ENCODE measurements around the gene ELFN1.

The ELFN1 gene

DNA sequence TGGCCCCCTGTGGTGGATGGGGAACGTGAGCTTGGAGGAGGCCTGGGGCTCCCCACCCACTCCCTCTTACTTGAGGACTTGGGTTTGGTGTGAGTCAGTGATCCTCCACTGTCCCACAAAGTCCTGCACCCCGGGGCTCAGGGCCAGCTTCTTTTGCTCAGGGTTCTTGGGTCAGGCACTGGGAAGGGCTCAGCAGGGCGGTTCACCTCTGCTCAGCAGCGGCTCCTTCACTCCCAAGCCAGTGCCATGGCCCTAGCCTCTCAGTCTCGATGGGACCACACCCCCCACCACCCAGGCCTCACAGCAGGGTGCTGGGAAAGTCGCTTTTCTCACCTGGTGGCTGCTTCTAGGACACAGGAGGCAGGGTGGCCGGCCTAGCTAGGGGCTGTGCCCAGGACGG lies 59.1 kb downstream of the ELFN1 start:
- no peak for DNase-seq

DNA sequence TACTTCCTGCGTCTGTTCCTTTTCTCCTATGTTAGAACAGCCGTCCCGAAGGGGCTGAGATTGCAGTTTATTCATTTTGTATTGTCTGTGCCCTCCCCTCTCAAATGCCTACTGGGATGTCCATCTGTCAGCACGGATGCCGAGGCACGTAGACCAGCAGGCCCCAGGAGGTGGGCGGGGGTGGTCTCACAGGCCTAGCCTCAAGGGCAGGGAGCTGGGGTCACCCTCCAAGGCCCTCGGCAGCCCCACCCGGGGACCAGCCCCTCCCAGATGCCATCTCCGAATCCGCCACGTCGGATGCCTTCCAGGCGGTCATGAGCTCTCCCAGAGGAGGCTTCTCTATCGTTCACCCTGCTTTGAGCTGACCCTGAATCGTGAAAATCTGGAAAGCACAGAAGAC lies 59.7 kb downstream of the ELFN1 start:
- DNase-seq: peak in 1 of 2 experiments; percentile 61

DNA sequence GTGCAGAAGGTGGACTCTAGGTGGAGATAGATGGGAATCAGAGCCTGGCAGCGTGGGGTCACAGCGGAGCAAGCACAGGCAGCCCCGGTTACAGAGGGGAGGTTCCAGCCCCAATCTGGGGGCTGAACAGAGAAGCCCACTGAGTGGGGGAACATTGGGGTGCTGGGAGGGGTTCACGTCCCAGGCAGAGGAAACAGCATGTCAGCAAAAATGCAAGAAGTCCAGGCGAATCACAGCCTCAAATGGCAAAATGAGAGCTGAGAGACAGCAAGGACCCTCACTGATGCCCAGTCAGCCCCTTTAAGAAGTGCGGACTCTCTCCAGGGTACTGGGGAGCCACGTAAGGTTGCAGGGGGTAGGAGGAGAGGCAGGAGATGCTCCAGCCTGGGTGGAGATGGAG lies 62.0 kb downstream of the ELFN1 start:
- DNase-seq: no peak

DNA sequence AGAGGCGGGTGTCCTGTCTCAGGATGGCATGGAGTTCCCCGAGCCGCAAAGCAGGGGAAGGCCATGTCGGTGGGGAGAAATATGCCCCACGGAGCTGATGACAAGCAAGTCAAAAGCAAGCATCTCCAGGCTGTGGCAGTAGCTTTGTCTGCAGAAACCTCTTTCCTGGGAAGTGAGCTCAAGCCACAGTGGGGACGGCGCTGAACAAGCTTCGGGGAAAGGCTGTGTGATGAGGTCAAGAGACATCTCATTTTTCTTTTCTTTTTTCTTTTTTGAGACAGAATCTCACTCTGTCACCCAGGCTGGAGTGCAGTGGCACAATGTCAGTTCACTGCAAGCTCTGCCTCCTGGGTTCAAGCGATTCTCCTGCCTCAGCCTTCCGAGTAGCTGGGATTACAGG lies 62.6 kb downstream of the ELFN1 start:
- no peak for DNase-seq

DNA sequence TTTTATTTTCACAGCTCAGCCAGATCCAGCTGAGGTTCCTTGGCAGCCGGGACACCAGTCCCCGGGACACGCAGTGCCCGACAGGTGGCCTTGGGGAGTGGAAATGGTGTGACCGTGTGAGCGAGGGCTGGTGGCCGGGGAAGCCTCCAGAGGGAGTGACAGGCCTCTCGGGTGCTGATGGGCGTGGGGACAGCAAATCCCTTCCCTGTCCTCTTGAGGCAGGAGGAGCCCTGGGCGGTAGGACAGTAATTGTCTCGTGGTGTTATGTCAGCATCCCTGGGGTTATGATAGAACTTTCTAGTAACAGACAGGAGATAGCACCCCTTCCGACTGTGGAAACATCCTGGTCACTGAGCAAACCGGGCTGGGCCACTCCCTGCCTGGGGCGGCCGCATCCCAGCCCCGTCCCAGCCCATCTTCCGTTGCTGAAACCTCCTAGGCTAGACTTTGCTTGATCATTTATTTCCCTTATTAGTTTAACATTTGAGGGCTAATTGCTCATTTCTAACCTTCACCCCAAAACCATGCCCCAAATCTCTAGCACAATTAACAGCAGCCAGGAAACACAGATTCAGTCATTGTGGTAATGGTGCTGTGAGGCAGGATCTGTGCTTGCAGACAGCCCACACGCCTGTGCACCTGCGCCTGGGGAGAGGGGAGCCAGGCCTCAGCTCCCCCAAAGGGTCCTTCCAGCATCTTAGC lies 63.3 kb downstream of the ELFN1 start:
- DNase-seq: peak in 1 of 2 experiments; percentile 32

DNA sequence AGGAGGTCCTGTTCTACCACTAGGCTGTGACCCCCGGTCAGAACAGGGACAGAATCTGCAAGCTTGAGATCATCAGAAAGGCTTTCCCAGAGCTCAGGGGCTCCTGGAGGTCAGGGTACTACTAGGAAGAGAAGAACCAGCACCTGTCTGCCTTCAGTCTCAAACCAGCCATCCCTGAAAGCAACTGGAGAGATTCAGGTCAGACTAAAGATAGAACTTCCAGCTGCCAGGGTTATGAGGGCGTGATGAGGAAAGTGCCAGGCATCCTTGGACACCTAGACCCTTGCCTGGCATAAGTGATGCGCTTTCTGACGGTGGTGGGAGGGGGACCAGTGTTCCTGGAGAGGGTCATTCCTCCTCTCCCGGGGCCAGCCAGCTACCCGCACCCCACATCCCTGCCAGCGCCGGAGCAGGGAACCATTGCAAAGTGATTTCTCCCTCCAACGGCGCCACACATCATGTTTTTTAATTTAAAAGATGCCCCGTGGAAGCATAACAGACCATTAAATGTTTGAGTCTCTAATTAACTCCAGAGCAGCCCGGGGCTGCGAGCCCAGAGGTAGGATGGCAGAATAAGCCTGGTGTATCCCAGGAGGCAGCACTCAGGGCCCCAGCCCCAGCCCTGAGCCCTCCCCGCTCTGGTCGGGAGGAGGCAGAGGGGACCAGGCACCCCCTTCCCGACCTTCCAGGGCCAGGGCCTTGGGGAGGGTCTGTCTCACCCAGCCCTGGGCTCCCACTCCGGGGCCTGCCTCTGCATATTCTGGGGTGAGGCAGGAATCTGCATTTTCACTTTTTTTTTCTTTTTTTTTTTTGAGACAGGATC lies 64.0 kb downstream of the ELFN1 start:
- DNase-seq: no peak

DNA sequence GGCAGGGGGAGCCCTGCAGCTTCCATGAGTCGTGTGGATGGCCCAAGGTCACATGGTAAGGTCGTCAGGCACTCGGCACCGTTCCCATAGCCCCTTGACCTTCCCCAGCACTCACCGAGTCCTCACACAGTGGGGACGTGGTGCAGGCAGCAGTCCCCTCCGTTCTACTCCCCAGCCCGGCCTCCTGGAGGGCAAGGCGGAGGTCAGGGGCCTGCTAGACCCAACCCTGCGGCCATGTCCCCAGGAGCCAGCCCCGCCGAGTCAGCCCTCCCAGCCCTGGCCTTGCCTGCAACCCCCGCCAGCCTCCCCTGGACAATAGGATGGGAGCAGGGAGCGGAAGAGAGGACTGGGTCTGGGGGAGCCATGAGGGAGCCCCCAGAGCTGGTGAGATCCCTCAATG lies 65.2 kb downstream of the ELFN1 start:
- no peak for DNase-seq

DNA sequence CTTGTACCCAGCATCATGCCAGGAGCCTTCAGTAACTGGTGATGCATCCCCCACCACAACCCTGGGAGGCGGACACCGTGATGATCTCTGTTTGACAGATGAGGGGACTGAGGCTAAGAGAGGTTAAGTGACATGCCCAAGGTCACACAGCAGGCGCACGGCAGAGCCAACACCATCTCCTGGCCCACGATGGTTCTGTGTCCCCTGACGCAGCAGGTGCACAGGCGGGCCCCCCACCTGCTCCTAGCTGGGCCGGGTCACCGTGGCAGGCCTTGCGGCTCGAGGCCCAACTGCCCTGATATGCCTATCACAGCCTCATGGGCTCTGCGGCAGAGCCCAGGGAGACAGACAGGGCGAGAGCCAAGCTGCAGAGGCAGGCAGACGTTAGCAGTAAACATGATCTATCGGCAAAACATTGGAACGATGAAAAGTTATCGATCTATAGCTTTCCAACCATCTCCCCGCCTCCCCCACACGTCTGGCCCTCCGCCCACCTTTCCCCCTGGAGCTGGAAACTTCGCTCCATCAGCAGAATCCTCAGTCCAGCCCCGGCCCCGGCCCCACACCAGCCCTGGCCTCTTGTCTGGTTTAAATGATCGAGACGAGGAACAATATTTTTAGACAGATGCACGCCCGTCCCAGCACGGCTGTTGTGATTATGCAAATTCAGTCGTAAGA lies 65.9 kb downstream of the ELFN1 start:
- DNase-seq: no peak

DNA sequence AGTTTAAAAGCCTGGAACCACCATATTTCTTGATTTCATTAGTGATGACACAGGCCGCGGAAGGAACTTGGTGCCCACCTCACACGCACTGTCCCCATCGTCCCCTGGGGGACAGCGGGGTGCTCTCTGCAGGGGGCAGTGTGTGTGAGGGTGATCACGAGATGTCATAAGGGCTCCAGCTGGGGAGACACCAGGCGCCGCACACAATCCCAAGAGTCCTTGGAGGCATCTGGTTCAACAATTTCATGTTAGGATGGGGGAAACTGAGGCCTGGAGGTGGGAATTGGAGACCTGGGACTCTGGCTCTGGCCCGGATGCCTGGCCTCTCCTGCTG lies 66.4 kb downstream of the ELFN1 start:
- no peak for DNase-seq

DNA sequence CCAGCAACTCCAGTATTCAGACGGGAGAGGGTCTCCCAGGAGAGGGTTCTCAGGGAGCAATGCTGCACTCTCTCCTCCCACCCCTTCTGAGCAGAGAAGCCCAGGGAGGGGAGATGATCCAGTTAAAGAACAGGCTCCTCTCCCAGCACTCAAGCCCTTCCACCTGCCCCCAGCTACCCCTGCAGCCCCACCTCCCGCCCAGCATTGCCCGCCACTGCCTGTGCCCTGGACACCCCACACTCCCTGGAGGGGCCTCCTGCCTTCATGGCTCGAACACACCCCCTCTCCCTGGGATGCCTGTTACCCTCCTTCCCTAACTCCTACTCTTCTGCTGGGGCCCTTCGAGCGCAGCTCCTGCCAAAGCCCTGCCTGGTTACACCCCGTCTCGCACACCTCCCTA lies 66.8 kb downstream of the ELFN1 start:
- DNase-seq: no peak

DNA sequence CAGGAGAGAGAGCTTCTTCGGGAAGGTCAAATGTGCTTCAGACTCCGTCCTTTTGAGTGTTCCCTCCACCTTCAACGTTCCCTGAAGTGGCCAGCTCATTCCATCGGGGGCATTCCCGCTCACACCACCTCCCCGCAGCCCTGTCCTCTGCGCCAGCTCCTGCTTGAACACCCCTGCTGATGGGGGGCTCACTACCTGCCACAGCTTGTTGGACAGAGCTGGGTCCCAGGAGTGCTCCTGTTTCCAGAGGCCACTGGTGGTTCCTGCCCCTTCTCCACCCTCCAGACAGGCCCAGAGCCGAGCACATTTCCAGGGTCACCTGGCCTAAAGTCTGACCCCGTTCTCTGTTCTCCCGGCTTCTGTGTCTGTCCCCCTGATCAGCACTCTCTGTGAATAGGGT lies 67.4 kb downstream of the ELFN1 start:
- no peak for DNase-seq

DNA sequence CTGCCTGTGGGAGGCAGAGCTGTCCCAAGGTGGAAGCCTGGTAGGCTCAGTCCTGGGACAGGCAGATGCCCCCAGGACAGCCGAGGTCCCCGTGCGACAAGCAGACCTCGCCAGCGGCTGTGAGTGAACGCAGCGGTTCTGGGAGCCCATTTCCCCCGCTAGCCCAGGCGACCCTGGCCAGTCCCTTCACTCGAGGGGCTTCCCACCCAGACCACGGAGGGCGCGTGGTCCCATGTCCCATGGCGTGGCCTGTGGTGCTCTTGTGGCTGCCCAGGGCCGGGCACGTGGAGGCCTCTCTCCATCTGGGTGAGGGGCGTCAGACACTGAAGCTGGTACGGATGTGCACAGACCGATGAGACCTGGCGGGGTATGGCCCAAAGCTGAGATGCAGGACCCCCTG lies 67.9 kb downstream of the ELFN1 start:
- no peak for DNase-seq

DNA sequence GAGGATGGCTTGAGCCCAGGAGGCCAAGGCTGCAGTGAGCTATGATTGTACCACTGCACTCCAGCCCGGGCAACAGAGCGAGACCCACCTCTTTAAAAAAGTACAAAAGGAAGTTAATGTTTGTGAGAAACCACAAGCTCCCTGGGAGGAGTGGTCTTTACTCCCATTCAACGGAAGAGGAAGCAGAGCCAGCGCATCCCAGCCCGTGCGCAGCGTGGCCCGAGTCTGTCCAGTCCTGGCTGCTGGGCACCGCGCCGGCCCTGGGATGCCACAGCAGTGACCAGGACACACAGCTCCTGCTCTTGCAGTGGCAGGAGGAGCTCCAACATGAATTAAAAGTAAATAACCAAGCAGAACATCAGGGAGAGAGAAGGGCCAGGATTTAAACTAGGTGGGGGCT lies 68.4 kb downstream of the ELFN1 start:
- no peak for DNase-seq

DNA sequence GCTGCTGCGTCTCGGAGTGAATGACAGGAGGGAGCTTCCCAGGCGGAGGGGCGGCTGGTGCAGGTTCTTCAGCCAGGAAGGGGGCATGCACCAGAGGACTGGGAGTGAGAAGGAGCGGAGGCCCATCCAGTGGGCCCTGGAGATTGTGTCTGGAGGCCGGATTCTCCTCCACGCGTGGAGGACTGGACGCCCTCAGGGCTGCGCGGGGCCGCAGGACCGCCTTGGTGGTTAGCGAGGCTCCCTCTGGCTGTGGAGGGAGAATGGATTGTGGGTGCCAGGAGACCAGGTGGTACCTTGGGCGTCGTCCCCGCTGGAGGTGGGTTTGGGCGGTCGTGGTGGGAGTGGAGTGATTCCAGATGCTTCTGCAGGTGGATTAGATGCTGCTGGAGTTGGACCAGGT lies 68.9 kb downstream of the ELFN1 start:
- DNase-seq: no peak

DNA sequence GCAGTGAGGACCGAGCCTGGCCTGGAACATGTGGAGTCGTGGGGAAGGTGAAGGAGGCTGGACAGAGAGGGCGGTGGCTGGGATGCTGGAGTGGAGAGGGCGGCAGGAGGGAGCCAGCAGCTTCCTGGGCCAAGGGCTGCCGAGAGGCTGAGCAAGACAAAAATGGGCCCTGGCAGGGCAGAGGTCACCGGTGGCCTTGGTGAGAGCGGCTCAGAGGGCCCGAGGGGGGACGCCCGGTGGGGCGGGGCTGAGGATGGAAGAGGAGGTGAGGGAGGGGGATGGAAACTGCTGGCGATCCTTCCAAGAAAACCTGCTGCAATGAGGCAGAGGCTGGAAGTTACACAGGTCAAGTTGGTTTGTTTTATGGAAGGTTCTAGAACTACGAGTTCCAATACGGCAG lies 69.5 kb downstream of the ELFN1 start:
- no peak for DNase-seq

DNA sequence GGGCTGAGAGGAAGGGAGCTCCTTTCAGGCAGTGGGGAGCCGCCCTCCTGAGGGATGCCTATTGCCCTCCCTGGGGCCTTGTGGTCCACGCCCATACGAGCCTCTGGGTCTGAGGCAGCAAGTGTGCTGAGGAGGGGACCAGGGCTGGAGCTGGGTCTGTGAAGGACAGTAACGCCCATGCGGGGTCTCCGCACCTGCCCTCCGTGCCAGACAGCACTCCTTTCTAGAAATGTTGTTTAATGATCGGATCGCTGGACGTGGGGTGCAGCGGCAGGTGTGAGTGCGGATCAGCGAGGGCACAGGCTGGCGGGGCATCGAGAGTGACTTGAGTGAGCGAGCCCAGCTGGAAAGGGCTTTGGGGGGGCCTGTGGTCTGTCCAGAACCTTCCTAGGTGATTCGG lies 70.1 kb downstream of the ELFN1 start:
- no peak for DNase-seq

DNA sequence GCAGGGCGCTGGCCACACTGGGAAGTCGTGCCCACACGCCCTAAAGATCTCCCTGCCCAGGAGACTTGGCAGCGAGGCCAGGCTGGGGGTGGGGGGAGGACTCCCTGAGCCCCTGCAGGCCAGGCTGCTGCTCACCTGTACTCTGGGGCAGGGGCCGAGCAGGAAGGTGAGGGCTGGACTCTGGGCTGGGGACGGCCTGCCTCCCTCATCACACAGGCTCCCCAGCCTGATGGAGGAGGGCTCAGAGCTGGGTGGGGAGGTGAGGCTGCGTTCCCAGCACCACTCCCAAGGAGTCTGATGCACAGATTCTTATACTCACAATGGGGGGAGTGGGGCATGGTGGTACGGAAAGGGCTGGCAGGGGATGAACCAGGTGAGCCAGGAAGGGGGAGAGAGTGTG lies 71.2 kb downstream of the ELFN1 start:
- no peak for DNase-seq

DNA sequence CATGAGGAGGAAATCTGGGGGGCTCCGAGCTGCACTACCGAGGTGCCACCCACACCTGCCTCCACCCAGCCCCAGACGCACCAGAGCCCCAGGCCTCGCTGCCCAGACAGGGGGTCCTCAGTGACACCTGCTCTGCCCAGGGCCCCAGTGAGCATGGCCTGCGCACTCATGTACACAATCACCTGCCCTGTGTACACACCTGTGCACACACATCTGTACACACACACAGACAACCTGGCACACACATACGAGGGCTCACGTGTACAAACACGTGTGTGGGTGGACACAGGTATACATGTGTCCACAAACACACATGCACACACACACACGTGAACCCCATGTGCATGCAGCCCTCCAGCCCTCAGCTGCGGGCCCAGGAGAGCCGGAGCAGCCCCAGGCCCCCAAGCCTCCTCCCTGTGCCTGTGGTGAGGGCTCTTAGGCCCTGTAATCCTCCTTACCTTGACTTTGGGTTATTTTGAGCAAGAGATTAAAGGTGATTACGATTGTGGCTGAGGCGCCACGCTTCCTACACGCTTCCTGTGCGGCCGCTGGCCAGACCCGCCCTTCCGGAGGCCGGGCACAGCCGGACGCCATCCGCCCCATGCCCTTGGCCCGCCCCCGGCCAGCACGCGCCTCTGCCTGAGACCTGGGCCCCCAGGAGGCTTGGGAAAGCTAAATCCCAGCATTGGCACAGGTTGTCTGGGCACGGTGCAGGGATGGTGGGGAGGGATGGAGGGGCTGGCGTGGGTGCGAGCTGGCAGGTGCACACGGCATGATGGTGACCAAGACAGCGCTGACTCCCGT lies 71.9 kb downstream of the ELFN1 start:
- peak; percentile 27 to 59 for DNase-seq

DNA sequence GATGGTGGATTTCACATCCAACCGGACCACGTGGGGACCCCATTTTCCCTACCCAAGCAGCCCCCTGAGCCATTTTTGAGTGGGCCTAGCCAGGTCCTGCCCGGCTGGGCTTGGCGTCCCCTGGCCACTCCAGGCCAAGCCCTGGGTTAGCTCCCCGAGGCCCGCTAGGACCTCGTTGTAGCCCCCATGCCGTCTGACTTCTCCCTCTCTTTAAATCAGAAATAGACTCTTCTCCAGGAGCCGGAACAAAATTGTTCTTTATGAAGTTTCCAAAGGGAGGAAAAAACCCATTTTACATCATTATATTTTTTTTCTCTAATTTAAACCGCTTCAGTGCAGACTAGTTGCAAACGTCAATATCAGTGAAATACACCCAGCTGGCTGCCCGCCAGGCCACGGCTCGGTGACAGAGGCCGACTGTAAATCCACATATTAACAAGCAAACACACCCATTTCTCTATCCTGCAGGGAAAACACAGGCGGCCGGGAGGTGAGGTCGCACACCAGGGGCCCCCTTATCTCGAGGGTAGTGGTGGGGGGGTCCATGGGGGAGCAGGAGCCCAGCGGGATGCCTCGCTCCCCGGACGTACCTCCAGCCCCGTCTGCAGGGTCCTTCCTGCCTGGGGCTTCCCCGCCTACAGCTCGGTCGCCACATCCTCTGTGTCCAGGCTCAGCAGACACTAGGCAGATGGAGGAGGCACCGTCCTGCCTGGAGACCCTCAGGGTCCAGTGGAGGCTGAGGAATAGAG lies 72.7 kb downstream of the ELFN1 start:
- no peak for DNase-seq

DNA sequence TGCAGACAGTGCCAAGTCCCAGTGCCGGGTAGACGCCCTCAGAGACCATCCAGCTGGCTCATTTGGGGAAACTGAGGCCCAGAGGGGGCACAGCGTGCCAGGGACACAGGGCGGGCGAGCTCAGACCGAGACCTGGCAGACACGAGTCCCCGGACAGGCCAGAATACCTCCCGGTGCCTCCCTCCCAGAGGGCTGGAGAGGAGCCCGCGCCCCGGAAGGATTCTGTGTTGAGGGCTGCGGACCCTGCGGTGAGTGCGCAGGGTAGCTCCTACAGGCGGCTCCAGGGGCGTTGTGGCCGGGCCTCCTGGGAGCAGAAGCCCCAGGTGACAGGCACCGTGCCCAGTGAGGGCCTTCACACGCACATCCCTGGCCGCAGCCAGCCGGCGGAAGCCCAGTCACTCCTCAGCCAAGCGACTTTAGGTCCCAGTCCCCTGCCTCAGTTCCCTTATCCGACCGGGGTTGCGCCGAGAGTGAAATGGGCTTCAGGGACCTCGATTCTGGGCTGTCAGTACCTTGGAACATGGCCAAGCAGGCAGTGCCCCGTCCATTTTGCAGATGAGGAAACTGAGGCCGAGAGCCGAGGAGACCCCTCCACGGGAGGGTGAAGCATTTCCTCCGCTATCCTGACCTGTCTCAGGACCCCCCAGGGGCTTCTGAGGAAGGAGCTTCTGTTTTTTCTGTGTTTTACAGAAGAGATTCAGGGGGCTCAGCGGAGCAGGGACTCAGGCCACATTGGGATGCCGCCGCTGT lies 73.6 kb downstream of the ELFN1 start:
- DNase-seq: no peak

DNA sequence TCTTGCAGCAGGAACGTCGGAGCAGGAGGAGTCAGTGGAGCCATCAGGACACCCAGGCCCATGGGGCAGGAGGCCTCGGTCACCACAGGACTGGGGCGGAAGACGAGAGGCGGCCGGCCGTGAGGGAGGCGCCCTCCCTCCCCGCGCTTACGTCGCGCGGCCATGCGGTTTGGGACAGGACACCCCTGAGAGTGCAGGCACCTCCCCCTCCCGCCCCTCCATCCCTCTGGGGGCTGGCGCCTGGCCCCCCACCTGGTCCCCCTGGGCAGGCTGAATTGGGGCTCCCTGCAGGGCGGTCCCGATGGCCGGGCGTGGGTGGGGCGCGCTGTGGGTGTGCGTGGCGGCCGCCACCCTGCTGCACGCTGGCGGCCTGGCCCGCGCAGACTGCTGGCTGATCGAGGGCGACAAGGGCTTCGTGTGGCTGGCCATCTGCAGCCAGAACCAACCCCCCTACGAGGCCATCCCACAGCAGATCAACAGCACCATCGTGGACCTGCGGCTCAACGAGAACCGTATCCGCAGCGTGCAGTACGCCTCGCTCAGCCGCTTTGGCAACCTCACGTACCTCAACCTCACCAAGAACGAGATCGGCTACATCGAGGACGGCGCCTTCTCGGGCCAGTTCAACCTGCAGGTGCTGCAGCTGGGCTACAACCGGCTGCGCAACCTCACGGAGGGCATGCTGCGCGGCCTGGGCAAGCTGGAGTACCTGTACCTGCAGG lies 74.4 kb downstream of the ELFN1 start:
- no peak for DNase-seq

Measured in NCI-H524 (cell line).